GM21786 (cell line): ENCODE data around the gene SURF1.
"Not testable (repeated sequence)": the region's sequence is repeated elsewhere in the genome, so short reads cannot be mapped to it uniquely, and the experiment has no call there.

ENCODE experiments used
- ATAC-seq: cut with Tn5 transposase; IDR thresholded peaks from one replicate; pipeline ENCODE4 v1.9.1; 2021; ENCODE audit not compliant: unreplicated experiment

The SURF1 gene

DNA sequence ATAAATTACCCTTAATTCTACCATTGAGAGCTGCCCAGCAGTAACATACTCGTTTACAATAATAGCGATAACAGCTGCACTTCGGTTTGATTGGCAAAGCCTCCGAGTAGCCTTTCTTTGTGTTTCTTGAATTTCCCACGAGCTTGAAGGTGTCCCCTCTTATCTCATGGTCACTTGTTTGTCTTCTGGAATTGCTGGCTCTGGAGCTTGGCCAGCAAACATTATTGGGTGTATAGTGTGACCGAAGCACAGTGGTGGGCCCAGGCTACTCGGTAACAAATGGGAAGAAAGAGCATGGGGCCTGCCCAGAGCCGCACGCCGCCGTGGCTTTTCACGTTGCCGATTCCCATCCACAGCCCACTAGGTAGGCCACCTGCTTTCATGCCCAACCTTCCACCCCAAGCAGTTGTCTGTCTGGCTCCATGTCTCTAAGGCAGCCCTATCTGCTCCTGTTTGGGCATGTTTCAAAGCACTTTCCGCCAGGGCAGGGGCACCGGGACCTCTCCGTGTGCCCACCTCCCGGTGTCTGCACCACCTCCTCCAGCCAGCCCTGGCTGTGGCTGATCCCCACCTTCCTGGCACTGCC lies 28.5 kb upstream of the SURF1 start:
- no peak for ATAC-seq

DNA sequence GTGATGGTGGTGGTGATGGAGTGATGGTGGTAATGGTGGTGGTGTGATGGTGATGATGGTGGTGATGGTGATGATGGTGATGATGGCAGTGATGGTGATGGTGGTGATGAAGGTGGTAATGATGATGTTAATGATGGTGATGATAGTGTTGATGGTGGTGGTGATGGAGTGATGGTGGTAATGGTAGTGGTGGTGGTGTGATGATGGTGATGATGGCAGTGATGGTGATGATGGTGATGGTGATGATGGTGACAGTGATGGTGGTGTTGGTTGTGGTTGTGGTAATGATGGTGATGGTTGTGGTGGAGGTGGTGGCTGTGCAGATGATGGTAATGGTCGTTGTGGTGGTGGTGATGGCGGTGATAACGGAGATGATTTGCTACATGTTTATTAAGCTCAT lies 27.2 kb upstream of the SURF1 start:
- no peak for ATAC-seq

DNA sequence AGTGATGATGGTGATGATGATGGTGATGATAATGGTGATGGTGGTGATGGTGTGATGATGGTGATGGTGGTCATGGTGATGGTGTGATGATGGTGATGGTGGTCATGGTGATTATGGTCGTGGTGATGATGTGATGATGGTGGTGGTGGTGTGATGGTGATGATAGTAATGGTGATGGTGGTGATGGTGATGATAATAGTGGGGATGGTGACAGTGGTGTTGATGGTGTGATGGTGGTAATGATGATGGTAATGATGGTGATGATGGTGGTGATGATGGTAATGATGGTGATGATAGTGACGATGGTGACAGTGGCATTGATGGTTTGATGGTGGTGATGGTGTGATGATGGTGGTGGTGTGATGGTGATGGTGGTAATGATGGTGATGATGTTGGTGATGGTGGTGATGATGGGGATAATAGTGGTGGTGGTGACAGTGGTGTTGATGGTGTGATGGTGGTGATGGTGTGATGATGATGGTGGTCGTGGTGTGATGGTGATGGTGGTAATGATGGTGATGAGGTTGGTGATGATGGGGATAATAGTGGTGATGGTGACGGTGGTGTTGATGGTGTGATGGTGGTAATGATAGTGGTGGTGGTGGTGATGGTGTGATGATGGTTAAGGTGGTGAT lies 26.3 kb upstream of the SURF1 start:
- ATAC-seq, result no peak

DNA sequence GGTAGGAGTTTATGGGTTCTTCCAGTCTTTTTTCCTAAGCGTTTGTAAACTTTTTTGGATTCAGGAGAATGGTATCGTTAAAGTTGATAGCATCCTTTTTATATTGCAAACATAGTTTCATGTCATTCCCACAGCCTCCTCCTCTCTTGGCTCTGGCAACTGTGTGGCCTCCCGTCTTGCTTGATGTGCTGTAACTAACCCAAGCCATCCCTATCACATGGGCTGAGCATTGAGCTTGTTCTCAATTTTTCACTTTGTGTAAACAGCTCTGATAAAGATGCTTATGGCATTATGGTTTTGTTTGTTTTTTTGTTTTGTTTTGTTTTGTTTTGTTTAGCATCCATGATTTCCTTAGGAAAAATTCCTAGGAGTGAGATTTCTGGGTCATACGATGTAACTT lies 24.4 kb upstream of the SURF1 start:
- no peak for ATAC-seq

DNA sequence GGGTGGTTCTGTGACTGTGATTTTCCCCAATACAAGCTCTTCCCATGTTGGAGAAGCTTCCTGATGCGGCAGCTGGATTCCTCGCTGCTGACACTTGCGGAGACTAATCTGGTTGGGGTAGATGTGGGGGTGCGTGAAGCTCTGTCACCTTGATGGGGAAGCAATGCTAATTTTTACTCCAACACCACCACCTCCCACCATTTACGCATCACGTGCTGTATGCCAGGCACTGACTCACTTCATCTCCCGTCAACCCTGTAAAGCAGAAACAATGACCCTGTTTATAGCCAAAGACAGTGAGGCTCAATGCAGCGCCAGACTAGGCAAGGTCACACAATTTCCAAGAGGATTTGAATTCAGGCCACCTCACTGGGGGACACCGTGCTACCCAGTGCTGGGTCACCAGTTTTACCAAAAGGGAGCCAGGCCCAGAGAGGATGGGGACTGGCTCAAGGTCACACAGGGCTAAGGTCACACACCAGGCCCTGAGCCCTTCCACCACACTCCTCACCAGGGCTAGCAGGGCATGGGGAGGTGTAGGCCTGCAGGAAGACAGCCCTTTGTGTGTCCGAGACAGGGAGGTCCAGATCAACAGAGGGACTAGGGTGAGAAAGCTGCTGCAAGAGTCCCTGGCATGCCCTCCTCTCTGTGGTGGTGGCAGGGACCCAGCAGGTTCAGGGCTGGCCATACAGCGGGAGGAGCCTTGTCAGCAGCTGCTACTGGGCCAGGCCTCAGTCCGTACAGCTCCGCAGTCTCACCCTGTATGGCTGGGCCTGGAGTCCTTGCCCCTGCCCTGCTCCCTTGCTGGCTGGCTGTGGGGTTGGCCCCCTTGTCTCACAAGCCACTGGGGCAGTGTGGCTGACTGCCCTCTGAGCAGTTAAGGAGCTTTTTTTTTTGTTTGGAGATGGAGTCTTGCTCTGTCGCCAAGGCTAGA lies 23.1 kb upstream of the SURF1 start:
- no peak for ATAC-seq

DNA sequence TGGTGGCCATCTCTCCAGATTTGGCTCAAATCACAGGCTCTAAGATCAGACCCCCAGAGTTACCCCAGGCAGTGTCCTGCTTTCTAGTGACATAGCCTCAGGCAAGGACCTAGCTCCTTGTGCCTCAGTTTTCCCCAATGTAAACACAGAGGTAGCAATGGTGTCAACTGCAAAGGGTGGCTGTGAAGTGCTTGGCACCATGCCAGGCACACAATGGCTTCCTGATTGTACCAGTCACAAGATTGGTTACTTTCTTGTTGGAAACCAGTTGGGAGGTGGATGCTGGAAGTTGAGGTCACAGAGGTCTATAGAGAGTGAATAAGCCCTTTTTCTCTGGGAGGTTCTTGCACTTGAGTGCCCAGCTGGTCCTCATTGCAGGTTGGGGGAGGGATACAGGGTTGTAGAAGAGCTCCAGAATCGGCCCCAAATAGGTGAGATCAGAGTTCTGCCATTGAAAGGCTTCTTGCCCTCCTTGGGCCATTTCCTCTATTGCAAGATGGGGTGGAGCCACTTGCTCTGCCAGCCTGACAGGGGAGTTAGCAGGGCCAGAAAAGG lies 22.2 kb upstream of the SURF1 start:
- no peak for ATAC-seq

DNA sequence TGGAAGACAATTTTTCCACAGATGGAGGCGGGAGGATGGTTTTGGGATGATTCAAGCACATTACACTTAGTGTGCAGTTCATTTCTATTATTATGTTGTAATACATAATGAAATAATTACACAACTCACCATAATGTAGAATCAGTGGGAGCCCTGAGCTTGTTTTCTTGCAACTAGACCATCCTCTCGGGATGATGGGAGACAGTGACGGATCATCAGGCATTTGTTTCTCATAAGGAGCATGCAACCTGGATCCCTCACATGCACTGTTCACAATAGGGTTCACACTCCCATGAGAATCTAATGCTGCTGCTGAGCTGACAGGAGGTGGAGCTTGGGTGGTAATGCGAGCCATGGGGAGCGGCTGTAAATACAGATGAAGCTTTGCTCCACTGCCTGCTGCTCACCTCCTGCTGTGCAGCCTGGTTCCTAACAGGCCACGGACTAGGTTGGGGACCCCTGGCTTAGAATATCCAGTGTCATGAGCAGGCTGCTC lies 21.5 kb upstream of the SURF1 start:
- ATAC-seq, result no peak

DNA sequence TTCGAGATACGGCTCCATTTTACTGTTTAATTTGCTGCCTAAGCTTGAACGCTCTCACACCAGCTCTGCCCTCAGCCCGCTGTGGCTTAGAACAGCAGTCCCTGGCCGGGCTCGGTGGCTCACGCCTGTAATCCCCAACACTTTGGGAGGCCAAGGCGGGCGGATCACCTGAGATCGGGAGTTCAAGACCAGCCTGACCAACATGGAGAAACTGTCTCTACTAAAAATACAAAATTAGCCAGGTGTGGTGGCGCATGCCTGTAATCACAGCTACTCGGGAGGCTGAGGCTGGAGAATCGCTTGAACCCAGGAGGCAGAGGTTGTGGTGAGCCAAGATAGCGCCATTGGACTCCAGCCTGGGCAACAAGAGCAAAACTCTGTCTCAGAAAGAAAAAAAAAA lies 21.0 kb upstream of the SURF1 start:
- not testable (repeated sequence) for ATAC-seq

DNA sequence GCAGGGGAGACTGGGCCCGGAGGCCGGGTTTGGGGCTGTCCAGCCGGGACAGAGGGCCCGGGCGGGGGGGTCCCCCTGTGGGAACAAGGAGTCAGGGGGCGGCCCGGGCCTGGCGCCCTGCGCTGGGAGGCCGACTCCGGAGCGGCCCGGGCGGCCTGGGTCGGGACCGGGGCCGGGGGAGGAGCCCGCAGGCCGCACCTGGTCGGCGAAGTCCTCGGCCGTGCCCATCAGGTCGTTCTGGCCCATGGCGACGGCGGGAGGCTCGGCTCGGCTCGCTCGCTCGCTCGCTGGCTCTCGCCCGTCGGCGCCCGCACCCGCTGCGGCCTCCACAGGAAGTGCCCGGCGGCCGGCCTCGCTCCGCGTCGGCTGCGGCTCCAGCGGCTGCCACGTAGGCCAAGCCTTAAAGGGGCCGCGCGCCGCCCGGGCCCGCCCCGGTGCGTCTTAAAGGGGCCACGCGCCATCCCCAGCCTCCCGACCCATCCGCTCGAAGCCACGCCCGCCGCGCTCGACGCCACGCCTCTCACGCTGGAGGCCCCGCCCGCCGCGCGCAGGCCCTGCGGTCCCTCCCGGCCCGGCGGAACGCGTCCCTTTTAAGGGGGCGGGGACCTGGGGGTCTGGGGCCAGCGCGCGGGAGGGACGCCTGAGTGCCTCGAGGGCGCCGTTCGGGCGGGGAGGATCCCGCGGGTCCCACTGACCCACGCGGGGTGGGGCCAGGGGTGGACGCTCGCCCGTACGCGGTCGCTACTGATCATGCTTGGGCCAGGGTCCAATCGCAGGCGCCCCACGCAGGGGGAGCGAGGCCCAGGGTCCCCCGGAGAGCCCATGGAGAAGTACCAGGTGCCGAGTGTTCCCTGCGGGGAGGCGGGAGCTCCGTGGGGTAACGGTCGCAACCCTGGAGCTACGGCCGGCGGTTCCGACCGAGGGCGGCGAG lies 19.7 kb upstream of the SURF1 start, which contains the start of the genes STKLD1 and SURF4:
STKLD1 (plus strand) TSS at position 643 of the 931 bp plus-strand sequence; CDS start at position 751, 108 bp downstream.
SURF4 (minus strand) TSS at position 337 of the 931 bp plus-strand sequence; CDS start at position 246, 91 bp downstream.
- peak; percentile 91 for ATAC-seq

DNA sequence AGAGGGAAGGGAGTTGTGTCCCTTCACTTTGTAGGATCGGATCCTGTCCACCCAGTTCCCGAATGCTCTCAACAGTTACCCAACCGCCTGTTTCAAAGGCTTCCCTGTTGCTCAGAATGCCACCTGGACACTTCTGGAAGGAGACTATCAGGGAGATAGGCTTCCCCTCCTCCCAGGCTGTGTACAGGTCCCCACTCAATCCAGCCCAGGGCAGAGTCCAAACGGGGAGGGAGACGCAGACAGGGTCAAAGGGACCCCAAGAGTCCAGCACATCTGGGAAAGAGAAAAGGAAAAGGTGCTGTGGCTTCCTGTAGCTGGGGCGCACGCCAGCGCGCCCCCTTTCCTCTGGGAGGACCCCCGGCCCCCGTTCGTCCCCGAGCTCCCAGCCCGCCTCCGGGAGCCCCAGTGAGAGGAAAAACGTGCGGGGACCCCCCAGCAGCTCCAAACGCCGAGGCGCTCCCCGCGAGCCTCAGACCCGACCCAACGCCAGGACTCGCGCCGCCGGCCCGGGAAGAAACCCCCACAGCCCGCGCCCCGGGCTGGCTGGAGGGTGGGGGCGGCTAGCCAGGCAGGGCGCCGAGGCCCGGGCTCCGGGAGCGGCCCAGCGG lies 18.9 kb upstream of the SURF1 start:
- ATAC-seq, result no peak

DNA sequence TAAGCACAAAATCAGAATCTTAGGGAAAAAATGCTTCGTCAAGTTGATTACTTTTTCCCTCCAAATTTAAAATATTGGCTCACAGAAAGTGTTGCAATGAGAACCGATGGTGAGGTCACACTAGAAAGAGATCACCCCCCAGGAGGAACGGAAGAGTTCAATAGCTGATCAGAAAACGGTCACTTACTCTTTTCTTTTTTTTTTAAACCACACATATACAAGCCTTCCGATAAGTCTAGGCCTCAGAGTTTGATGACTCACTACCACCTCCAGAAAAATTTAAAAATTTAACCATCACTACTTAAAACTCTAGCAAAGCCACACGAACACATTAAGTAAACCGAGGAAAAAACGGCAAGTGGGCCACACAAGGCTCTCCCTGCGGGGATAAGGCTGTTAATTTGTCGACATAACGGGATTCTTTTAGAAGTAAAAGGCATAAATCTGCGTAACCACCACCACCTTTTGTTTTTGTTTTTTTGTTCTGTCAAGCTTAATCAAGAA lies 18.4 kb upstream of the SURF1 start:
- ATAC-seq, result no peak

DNA sequence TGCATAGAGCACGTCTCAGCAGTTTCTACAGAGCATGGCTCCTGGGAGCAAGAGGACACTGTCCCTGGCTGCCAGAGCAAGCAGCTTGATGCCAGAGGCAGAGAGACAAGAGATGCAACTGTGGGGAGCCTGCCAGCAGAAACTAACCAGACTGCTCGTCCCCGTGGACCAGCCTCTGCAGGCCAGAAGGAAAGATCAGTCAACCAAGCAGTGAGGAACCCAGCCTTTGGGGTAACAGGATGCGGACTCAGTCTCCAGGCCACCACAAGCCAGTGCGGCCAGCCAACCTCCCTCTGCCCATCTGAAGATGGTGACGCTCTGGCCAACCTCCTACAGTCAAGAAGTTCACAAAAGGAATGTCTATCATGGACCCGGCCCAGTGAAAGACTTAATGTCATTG lies 15.9 kb upstream of the SURF1 start:
- no peak for ATAC-seq

DNA sequence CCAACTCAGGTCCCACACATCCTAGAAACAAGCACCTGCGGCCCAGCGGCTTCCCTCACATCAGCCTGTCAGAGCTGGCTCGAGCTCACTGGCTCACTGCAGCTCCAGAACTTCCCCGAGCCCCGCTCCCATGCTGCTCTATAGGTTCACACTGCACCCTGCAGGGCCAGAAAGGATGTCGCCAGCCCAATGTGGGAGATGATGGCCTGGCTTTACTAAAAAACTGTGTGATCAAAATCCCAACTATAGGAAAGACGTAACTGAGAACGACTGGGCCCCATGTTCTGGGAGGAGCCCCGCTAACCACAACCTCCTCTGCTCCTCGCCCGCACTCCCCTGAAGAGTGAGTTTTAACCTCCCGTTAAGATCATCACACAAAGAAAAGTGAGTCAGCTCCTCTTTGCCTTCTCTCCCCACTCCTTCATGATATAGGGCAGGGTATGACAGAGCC lies 15.0 kb upstream of the SURF1 start:
- ATAC-seq, result no peak

DNA sequence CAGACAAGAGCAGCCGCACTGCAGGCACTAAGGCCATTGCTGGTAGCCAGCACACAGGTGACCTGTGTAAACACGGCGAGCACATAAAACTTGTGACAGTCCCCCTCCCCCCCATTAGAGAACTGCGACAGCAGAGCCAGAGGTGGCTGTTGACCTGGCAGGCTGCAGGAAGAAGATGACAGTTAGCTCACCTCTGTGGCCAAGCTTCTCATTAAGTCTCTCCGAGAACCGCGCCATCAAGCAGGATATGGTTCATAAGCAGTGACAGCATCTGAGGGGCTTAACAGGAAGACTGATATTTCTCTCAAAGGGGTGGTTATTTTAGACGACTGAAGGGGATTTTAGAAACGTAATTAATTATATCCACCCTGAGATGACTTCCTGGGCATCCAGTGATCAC lies 14.4 kb upstream of the SURF1 start:
- no peak for ATAC-seq

DNA sequence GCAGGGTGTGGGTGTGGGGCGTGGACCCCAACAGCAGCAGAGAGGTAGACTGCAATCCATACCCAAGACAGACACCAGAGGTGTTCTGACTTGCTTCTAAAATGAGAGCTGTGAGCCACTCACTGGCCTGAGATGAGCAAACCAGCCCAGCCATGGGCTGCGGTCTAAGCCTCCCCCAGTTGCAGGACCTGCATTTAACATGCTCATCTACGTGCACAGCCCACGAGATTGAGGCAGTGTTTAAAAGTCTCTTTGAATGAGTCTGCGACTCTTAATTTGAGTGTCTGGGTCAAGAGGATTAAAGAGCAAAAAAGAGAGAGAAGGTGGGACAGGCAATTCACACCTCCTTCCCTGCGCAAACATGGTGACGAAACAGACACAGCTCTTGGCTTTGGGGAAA lies 13.6 kb upstream of the SURF1 start:
- ATAC-seq, result no peak

DNA sequence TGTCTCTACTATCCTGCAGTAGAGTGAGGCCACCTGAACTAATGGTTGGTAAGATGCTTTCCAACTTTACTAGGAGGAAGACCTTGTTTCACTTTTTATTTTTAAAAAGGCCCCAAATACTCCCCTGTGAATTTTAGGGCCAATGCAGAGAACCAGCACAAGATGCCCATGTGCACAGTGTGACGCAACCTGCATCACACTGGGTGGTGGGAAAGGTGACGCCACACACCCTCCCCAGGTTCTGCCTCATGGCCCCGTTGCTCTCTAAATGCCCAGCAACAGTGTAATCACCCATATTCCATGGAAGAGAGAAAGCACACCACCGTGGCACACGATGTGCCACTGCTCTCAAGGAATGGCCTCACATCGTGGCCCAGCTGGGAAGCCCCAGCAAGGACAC lies 13.1 kb upstream of the SURF1 start:
- ATAC-seq, result no peak

DNA sequence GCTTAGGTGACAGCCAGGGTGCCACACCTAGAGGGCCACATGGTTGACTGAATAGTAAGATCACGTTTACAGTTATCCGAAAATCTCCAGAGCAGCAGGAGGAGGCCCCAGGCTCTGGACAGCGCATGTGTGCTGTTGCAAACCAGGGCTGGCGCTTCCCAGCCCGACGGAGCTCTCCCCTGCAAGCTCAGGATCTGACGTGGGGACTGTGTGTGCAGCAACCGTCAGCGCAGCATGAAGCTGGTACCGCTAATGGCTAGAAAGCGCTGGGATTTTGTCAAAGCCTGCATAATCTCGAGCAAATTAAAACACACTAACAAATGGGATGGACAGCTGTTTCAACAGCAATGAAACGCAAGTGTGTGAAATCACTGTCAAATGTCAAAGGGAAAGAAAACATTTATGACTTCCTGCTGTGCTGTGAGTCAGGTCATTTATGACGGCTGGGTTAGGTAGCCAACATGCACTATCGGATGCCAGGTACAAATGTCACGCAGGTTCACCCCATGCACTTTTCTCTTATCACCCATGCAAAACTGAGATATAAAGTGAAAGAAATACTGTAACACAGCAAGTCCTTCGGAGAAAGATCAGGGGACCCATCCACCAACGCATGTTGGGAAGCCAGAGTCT lies 12.1 kb upstream of the SURF1 start:
- ATAC-seq, result no peak

DNA sequence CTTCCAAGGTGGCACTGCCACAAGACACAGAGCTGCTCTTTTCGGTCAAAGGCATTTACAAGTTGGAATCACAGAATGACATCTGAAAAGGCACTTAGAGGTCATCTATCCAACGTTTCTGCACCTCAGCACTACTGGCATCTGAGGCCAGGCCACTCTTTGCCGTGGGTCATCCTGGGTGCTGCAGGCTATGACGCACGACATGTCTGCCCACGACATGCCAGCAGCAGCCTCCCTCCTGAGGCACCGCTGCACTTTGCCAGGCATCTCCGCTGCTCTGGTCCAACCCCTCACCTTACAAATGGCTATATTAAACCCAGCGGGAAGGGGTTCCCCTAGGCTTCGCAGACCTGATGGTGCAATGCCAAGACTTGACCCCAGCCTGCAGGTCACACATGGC lies 11.5 kb upstream of the SURF1 start:
- no peak for ATAC-seq

DNA sequence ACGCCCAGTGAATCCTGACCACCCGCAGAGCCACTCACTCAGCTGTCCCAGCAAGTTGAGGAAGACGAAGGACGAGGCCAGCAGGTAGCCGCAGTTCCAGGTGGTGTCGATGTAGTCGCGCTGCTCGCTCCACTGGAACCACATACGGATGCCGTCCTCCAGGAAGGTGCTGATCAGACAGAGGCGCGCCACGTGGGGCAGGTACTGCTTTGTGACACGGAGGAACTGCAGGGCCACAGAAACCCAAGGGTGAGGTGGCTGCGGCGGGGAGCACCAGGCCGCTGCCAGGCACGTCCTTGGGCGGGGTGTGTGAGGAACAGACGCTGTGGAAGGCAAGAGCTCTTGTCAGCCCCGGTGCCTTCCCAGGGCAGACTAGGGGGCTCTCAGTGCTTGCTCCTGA lies 10.9 kb upstream of the SURF1 start:
- no peak for ATAC-seq
